IMR-90 (cell line): Measurements from ENCODE around the gene RHOH. TPM values are rescaled to one million over a fixed set of nuclear protein-coding genes. Genes with fewer than 3 reads are reported as not detected.

Source experiments
- ATAC-seq: fragments of 200-7000 bp; cut with Tn5 transposase; 2 replicates; pipeline ENCODE4 v1.9.1; 2020; ENCODE audit warnings: low read depth, mild to moderate bottlenecking, moderate library complexity
- BruUV-seq: library from RNA; stranded (reverse); fragments of 400-500 nt; replicated peaks from 2 replicates; lab custom pipeline; 2021; lab: Mats Ljungman, UMichigan
- CTCF ChIA-PET: fragments of 300-600 bp; formaldehyde crosslinking; extraction: SDS; loops from one replicate; lab custom pipeline; 2021; ENCODE audit warnings: antibody characterized with exemption; lab: Yijun Ruan, JAX
- POLR2A ChIA-PET: fragments of 300-600 bp; sonication (Branson Sonifier 250); formaldehyde crosslinking; loops from one replicate; lab custom pipeline; 2022; ENCODE audit warnings: antibody characterized with exemption; ENCODE audit not compliant: unreplicated experiment; lab: Charles Lee
- DNase-seq: peaks from one replicate; pipeline ENCODE4 v3.0.0; 2013
- H2AFZ ChIP-seq: replicated peaks from 2 replicates; pipeline ENCODE3; 2013; ENCODE audit warnings: low read length, mild to moderate bottlenecking; ENCODE audit not compliant: poor library complexity
- H2AK5ac ChIP-seq: 2 replicates; pipeline ENCODE4 v1.6.1; 2013; ENCODE audit warnings: low read depth, low read length, inconsistent platforms
- H2AK9ac ChIP-seq: replicated peaks from 2 replicates; pipeline ENCODE3; 2013; ENCODE audit warnings: mild to moderate bottlenecking, low read depth, low read length, moderate library complexity; ENCODE audit not compliant: poor library complexity
- H2BK120ac ChIP-seq: 2 replicates; pipeline ENCODE4 v1.6.1; 2013; ENCODE audit warnings: low read depth, low read length, inconsistent platforms
- H2BK15ac ChIP-seq: 3 replicates; pipeline ENCODE4 v1.6.1; 2013; ENCODE audit warnings: low read depth, low read length, inconsistent platforms
- H2BK20ac ChIP-seq: 2 replicates; pipeline ENCODE4 v1.6.1; 2013; ENCODE audit warnings: low read depth, mild to moderate bottlenecking, inconsistent platforms, low read length, moderate library complexity
- H2BK5ac ChIP-seq: 2 replicates; pipeline ENCODE4 v1.6.1; 2013; ENCODE audit warnings: mild to moderate bottlenecking, low read depth, low read length, inconsistent platforms; ENCODE audit not compliant: poor library complexity, severe bottlenecking
- H3K14ac ChIP-seq: replicated peaks from 2 replicates; pipeline ENCODE4 v1.6.1; 2013; ENCODE audit warnings: low read depth, low read length, inconsistent platforms
- H3K18ac ChIP-seq: 2 replicates; pipeline ENCODE4 v1.6.1; 2013; ENCODE audit warnings: low read depth, low read length, control low read depth
- H3K23ac ChIP-seq: 2 replicates; pipeline ENCODE4 v1.6.1; 2013; ENCODE audit warnings: low read depth, low read length, inconsistent platforms
- H3K27ac ChIP-seq: 2 replicates; pipeline ENCODE4 v1.5.1; 2013; ENCODE audit warnings: mild to moderate bottlenecking, control low read depth, low read length; ENCODE audit not compliant: insufficient read depth
- H3K27me3 ChIP-seq: 2 replicates; pipeline ENCODE4 v1.6.1; 2013; ENCODE audit warnings: low read length; ENCODE audit not compliant: control insufficient read depth, insufficient read depth
- H3K36me3 ChIP-seq: 2 replicates; pipeline ENCODE4 v1.6.1; 2013; ENCODE audit warnings: low read length, mixed read lengths; ENCODE audit not compliant: control insufficient read depth, insufficient read depth
- H3K4ac ChIP-seq: 2 replicates; pipeline ENCODE4 v1.6.1; 2013; ENCODE audit warnings: low read depth, low read length, inconsistent platforms
- H3K4me1 ChIP-seq: 2 replicates; pipeline ENCODE4 v1.6.1; 2013; ENCODE audit warnings: low read length, mixed read lengths; ENCODE audit not compliant: control insufficient read depth, insufficient read depth
- H3K4me2 ChIP-seq: 2 replicates; pipeline ENCODE4 v1.6.1; 2013; ENCODE audit warnings: low read depth, mild to moderate bottlenecking, control low read depth, low read length, moderate library complexity
- H3K4me3 ChIP-seq: 2 replicates; pipeline ENCODE4 v1.5.1; 2013; ENCODE audit warnings: low read depth, mild to moderate bottlenecking, control low read depth, low read length, moderate library complexity; ENCODE audit not compliant: insufficient read depth
- H3K56ac ChIP-seq: 2 replicates; pipeline ENCODE4 v1.6.1; 2013; ENCODE audit warnings: low read length, inconsistent platforms; ENCODE audit not compliant: insufficient read depth; ENCODE audit errors: extremely low read depth
- H3K79me1 ChIP-seq, 2 experiments: 2 replicates each; pipeline ENCODE4 v1.6.1; 2013; ENCODE audit warnings: low read length in 2 of 2, inconsistent platforms in 1 of 2, low read depth in 1 of 2
- H3K9ac ChIP-seq: 2 replicates; pipeline ENCODE4 v1.6.1; 2013; ENCODE audit warnings: low read depth, low read length, control low read depth
- H3K9me1 ChIP-seq: 2 replicates; pipeline ENCODE4 v1.6.1; 2013; ENCODE audit warnings: low read length, inconsistent platforms; ENCODE audit not compliant: insufficient read depth
- H3K9me3 ChIP-seq: 2 replicates; pipeline ENCODE4 v1.6.1; 2013; ENCODE audit warnings: low read length; ENCODE audit not compliant: control insufficient read depth, insufficient read depth
- H4K20me1 ChIP-seq: 2 replicates; pipeline ENCODE4 v1.6.1; 2013; ENCODE audit warnings: low read length, inconsistent platforms; ENCODE audit not compliant: insufficient read depth
- H4K5ac ChIP-seq: 2 replicates; pipeline ENCODE4 v1.6.1; 2013; ENCODE audit warnings: mild to moderate bottlenecking, low read depth, low read length, control low read depth
- H4K8ac ChIP-seq, 2 experiments: 2 replicates each; pipeline ENCODE4 v1.6.1; 2013; ENCODE audit warnings: low read depth in 2 of 2, low read length in 2 of 2, control low read depth in 1 of 2, inconsistent platforms in 1 of 2
- H4K91ac ChIP-seq: 2 replicates; pipeline ENCODE4 v1.6.1; 2013; ENCODE audit warnings: low read depth, low read length, inconsistent platforms; ENCODE audit not compliant: insufficient read depth
- CEBPB ChIP-seq: IDR thresholded peaks from 2 replicates; pipeline ENCODE4 v1.6.1; 2012; ENCODE audit warnings: low read depth, low read length, improper control_type of control experiment
- CHD1 ChIP-seq: IDR thresholded peaks from 2 replicates; pipeline ENCODE4 v1.6.1; 2012; ENCODE audit warnings: low read depth, low read length, improper control_type of control experiment
- POLR2A ChIP-seq: IDR thresholded peaks from 2 replicates; pipeline ENCODE4 v1.6.1; 2012; ENCODE audit warnings: mild to moderate bottlenecking, low read depth, low read length
- WGBS, 2 experiments: methylation state at CpG; one replicate each; pipeline versions ENCODE4 v1.1.5 to v1.1.7; 2013; ENCODE audit warnings: missing lambda C conversion rate in 2 of 2; ENCODE audit not compliant: insufficient read length in 1 of 2; ENCODE audit errors: extremely low coverage in 2 of 2; 5-methylcytosine and 5-hydroxymethylcytosine counted together
- dilution Hi-C: fragments of 300-500 bp; cut with HindIII; formaldehyde crosslinking; loops from one replicate; pipeline ENCODE4 v1.14.3; 2018; ENCODE audit warnings: low sequenced_read_pairs; ENCODE audit not compliant: unreplicated experiment
- in situ Hi-C: fragments of 300-500 bp; cut with MboI; formaldehyde crosslinking; loops from 3 replicates; pipeline ENCODE4 v1.14.3; 2019; ENCODE audit warnings: low sequenced_read_pairs, inconsistent platforms, mixed read lengths
- intact Hi-C: fragments of 100-400 bp; cut with micrococcal nuclease; formaldehyde crosslinking; loops from 2 replicates; pipeline ENCODE4 v1.10.0; 2022
- polyA plus RNA-seq, 3 experiments: library from polyadenylated mRNA; depleted of rRNA; stranded (reverse); fragments of >200 nt; gene quantifications; 2 replicates each; pipeline ENCODE4 v1.2.3, GENCODE V29; 2012; ENCODE audit warnings: low replicate concordance in 1 of 3
- total RNA-seq: library from RNA; depleted of rRNA; stranded (reverse); fragments of >200 nt; gene quantifications from 2 replicates; pipeline ENCODE4 v1.2.3, GENCODE V29; 2012

RHOH gene
- total and polyA plus RNA-seq, 2 of the 4 experiments (the other 2 are of a cell fraction): not detected

DNA sequence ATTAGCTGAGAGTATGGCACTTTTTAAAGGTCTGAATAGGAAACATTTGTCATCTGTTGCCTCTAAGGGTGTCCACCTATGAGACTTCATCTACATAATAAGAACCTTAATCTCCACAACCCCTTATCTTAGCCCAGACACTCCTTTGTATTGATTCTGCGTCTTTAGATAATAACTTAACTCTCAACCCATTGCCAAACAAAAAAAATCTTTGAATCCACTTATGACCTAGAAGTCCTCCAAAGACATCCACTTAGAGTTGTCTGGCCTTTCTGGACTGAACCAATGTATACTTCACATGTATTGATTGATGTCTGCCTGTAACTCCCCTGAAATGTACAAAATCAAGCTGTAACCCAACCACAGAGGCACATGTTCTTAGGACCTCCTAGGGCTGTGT is 72.3 kb downstream of the RHOH start:
- H2AK5ac ChIP-seq: no peak overlapping the region
- H3K4ac ChIP-seq: no peak overlapping the region
- ChIA-PET POLR2A (no interaction called here), CTCF (no interaction called here)
- no peaks in the 10 kb centered on the region for H4K20me1 ChIP-seq
- H3K56ac ChIP-seq: no peak overlapping the region
- BruUV-seq: no TSS peak
- H3K9me1 ChIP-seq: no peaks in the 10 kb centered on the region
- no CpG with 5 or more reads among the region's 1 CpG for WGBS, 2 experiments
- intact Hi-C loops (no loop called here), in situ Hi-C loops (no loop called here), dilution Hi-C loops (no loop called here)
- no peaks in the 10 kb centered on the region for H3K36me3 ChIP-seq
- H2AK9ac ChIP-seq: no peak overlapping the region
- no peak overlapping the region for H3K9ac ChIP-seq
- H3K18ac ChIP-seq: no peak overlapping the region
- TF ChIP-seq POLR2A: no peak
- TF ChIP-seq CEBPB: no peak
- TF ChIP-seq CHD1: no peak
- no peaks in the 10 kb centered on the region for H3K4me1 ChIP-seq
- no peak overlapping the region for H3K14ac ChIP-seq
- H2BK5ac ChIP-seq: no peak overlapping the region
- H3K9me3 ChIP-seq: no peaks in the 10 kb centered on the region
- no peak overlapping the region for H4K5ac ChIP-seq
- no peak for ATAC-seq
- H2BK20ac ChIP-seq: no peak overlapping the region
- no peak overlapping the region for H3K23ac ChIP-seq
- no peak for DNase-seq
- no peak overlapping the region for H2BK15ac ChIP-seq
- no peak overlapping the region for H4K8ac ChIP-seq
- H3K4me2 ChIP-seq: no peak overlapping the region
- H4K91ac ChIP-seq: no peak overlapping the region
- no peak overlapping the region for H3K4me3 ChIP-seq
- no peak overlapping the region for H2AFZ ChIP-seq
- no peak overlapping the region for H2BK120ac ChIP-seq
- H3K27ac ChIP-seq: no peak overlapping the region
- peaks cover 2% of the 10 kb centered on the region for H3K27me3 ChIP-seq
- H3K79me1 ChIP-seq: no peaks in the 10 kb centered on the region
